Amniotic stem cell (primary cell): ENCODE data around the gene ZCCHC7.
"Not testable (repeated sequence)": the region's sequence is repeated elsewhere in the genome, so short reads cannot be mapped to it uniquely, and the experiment has no call there.

Source experiments
- DNase-seq: peaks from one replicate; lab custom pipeline; 2025; lab: John Stamatoyannopoulos, UW

The ZCCHC7 gene

DNA sequence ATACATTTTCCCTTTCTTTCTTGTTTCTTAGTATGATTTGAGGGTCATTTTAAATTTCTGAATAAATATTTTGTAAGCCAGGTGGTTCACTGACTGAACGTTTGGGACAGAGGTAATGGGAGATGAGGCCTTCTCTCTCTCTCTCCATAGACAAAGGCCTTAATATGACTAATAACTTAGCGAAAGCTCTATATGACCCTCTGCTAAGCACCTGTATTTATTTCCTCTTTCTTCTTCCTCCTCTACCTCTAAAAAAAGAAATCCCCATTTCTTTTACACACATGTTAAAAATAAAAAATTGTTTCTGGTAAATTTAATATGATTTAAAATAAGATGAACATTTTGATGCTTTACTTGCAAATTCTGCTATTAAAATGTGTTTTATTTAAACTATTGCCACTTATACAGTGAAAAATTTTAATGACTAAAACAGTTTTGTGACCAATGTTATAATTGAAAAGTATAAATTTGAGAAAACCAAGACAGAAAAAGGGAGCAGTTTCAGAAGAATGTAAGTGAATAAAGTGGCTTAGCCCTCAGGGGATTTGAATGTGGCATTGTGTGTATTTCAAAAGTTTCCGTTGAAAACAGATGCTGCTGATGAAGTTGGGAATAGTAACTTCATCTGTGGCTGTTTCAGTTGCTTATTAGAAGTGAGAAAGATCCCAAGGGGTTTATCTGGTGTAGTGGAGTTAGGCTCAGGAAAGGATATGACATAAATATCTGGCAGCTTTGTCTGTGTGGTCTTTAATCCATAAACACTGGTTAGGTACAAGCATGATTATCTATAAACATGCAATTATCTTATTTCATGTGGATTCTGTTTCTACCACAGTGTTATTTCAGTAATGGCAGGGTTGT, 173.5 kb downstream of the ZCCHC7 start:
- no peak for DNase-seq

- DNase-seq = no peak
Observed at GRCh38 chr9:37295178-37295577, 174.8 kb downstream of the ZCCHC7 start.

- no peak for DNase-seq
Observed at GRCh38 chr9:37295796-37296195, 175.4 kb downstream of the ZCCHC7 start.

DNA sequence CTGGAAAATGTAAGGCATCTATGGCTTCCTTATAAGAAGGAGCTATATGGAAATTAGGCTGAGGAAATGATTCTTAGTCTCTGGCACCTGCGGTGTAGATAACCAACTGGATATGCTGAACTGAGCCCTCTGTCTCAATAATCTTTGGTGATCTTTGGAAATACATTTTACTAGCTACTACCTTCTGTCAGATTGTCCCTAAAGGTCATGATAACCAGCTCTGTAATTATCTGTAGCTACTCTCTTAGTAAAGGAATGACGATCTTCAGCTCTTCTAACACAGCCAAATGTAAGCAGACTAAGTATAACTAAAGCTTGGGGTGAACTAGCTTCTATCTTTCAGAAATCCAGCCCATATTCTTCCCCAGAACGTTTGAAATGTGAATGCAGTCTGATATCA, 177.2 kb downstream of the ZCCHC7 start:
- DNase-seq = no peak

DNA sequence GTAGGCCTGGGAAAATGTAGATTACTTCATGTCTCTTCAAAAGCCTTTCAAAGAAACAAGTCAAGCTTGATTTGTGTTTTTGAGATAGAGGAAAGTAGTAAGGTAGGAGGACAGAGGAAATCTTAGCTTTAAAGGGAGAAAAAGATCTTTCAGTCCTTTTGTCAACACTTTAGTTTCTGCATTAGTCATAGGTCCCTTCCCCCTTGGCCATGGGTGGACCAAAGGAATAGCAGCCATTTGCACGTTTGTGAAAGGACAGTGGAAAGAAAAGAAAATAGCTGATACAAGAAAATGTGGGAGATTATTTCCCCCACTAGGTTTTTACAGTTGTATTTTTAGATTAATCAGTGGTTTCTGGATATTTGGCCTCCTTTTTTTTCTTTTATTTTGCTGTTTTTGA, 180.2 kb downstream of the ZCCHC7 start:
- no peak for DNase-seq

DNA sequence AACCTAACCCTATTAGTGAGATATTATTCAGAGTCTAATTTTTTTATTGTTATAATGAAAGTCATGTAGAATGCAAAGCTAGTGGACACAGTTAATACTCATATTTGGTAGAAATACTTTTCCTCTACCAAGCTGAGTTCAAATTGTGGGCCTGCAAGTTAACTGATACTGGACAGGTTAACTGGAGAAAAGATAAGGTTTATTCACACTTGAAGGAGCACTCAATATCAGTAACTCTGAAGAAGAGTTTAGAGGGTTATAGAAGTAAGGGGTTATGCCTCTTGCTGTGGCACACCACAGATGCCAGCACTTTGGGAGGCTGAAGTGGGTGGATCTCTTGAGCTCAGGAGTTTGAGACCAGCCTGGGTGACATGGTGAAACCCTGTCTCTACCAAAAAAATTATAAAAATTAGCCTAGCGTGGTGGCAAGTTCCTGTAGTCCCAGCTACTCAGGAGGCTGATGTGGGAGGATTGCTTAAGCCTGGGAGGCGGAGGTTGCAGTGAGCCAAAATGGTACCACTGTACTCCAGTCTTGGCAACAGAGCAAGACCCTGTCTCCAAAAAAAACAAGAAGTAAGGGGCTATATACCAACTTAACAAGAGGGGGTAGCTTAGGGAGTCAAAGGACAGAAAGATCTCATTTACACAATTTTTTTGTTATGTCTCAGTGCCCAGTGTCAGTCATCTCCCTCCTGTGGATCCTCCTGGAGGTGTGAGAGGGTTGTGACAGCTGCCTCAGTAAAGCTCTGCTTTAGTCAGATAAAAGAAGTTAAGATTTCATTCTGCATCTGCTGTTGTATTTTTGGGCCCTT, 180.9 kb downstream of the ZCCHC7 start:
- no peak for DNase-seq

DNA sequence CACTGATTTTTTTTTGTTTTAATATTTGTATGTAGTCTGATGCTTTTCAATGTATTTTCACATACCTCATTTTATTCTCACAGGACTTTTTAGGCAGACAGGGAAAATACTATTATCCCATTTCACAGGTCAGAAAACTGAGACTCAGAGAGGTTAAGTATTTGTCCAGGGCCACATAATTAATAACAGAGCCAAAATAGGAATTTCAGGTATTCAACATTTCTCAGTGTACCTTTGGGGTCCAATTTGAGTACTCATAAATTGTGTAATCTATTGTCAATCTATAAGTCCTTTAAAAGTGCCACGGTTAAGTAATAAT, 181.4 kb downstream of the ZCCHC7 start:
- DNase-seq = no peak

DNA sequence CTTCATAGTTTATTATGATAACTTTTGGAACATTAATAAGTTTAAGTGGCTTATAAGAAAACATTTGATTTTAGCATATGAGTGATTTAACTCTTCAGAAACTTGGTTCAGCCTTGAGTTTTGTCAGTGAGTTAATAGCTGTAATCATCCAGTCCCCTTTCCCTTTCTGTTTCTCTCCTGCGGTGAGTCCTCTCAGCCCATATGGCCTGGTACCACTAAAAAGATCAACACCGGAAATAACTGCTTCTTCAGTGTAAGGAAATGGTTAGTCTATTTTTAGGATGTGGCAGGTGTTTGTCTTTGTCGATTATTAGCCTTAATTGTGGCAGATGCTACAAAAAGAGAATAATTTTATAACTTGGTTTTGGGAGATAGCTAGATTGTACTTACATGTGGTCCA, 181.9 kb downstream of the ZCCHC7 start:
- no peak for DNase-seq

DNA sequence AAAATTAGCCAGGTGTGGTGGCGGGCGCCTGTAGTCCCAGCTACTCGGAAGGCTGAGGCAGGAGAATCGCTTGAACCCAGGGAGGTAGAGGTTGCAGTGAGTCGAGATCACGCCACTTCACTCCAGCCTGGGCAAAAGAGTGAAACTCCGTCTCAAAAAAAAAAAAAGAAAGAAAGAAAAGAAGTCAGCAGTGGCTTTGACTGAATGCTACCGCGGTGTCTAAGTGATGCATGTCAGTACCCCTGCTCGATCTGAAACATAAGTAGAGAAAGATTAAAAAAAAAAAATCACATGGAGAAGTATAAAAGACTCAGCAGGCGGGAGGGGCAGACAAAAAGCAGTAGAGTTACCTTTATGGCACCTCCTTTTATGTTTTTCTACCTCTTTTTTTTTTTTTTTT, 182.9 kb downstream of the ZCCHC7 start:
- DNase-seq = not testable (repeated sequence)

DNA sequence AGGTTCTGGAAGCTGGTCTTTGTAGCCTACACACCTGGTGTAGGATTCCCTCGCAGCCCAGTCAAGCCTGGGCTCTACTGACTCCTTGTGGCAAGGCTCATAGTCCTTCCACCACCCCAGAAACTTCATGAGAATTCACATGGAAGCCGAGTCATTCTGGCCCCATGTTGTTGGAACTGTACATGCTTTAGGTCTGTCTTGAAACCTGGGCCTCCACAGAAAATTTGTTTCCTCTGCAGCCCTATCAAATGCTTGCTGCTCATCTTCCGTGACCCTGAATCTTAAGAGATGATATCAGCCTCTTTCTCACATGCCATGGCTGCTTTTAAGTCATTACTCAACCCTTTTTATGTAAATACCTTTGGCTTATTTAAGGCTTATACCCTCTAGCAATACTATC, 188.8 kb downstream of the ZCCHC7 start:
- DNase-seq = no peak

DNA sequence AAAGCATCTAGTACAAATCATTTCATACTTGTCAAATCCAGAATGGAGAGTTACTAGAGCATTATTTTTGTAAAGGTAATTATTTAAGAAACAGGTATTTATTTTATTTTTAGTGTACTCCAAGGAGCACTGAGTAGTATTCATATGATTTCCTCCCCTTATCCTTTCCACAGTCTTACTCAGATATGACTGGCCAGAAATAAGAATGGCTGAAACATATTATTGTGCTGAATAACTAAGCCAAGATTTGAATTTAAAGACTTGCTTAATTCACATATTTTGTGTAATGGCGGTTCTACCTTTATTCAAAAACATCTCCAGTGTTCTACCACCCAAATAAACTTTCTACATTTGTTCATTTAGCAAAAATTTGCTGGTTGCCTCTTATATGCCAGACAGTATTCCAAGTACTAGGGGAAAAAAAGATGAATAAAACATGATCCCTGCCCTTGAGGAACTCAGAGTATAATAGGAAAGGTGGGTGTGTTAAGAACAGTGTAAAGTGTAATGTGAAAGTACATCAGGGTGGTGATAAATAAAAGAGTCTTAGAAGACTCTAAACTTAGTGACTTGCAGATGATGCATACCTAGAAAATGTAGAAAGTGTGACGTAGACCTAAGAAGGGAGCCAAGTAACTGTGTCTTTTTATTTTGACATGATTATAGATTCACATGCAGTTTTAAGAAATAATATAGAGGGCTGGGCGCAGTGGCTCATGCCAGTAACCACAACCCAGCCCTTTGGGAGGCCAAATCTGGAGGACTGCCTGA, 191.7 kb downstream of the ZCCHC7 start:
- peak; percentile 24 for DNase-seq

DNA sequence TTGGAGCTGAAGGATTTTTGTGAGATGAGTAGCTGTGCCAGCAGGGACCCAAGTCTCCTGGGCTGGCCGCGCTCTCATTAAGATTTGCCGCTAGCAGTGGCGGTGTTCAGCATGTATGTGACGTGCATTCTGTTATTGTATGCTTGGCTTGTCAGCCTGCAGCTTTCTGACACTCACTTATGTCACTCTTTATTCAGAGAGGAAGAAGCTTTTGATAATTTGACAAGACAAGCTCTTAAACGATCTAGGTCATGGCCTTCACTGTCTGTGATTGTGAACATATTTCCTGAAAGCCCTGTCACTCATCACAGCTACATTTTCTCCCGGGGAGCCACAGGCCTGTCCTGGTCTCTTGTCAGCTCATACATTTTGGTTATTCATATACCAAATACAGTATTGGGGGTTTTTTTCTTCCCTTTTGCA, 203.9 kb downstream of the ZCCHC7 start:
- no peak for DNase-seq

- DNase-seq = no peak
Observed at GRCh38 chr9:37324691-37325490, 204.5 kb downstream of the ZCCHC7 start.

GRCh38 chr9:37325778-37326177, 205.4 kb downstream of the ZCCHC7 start:
- DNase-seq = no peak

DNA sequence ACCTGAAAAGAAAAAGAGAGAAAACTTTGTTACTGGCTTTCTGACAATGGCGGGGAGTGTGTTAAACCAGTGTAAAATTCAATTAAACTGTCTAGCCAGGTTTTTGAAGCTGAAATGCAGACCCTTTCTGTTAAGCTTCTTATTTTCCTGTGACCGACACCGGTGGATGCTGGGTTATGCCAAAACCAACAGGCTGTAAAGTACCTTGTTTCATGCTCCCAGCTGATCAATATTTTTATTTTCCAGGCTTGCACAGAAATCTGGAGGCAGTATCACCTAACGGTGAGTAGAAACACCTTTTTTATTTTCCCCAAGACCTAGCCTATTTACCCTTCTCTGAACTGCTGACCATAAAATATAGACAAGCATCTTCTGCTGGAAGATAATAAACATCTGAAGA, 207.2 kb downstream of the ZCCHC7 start:
- DNase-seq = no peak

DNA sequence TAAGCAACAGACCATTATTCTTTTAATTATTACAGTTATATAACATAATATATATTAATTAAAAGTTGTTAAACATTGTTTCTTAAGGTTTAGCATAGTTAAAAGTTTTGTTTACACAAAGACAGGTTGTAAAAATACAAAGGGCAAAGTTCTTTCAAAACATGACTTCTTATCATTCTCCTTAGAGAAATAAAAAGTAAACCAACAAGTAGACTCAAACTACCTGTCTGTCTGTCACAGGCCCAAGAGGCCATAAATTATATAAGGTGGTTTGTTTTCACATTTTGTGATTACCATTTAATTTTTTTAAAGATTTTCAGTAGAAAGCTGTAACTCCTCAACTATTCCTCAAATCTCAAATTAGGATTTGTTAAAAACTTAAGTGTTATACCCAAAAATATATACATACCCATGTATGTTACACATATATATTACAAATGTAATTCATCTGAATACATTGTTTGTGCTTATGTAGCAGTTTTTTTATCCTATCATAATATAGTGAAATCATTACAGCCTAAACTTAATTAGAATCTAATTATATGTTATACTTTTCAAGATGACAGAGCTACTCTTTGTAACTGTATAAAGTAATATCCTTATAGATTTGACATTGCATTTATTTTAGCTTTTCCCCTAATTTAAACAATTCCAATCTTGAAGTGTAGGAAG, 208.3 kb downstream of the ZCCHC7 start:
- DNase-seq = no peak

DNA sequence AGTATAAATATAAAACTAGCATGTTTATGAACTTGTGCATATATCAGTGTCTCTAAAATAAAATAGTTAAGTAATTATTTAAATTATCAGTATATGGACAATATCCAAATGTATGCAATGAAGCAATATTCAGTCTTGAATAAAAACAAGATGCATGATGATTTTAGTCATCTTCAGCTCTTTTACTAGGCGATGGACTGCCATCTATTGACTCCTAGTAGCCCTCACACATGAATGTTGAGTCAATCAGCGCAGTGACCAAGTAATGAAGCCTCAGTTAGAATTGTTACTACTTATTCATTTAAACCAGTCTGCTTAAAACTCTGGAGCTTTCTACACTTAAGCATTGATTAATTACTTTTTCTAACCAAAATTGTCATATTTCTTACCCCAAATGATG, 209.2 kb downstream of the ZCCHC7 start:
- no peak for DNase-seq

DNA sequence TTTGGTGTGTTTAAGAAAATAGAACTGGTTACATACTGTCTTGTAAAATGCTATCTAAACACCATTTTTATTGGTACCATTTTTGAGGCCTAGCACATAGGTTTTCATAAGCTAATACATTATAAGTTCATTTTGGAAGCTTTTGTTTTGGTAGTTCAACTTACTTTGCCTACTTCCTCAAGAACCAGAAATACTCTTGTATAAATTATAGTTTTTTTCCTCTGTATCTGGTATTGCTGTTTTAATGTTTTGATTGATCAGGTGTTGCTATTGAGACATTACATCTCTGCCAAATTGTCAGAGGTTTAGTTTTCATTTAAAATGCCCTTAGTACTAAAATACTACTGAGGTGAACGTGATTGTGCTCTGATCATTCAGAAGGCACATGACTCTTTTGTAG, 211.5 kb downstream of the ZCCHC7 start:
- DNase-seq = no peak

DNA sequence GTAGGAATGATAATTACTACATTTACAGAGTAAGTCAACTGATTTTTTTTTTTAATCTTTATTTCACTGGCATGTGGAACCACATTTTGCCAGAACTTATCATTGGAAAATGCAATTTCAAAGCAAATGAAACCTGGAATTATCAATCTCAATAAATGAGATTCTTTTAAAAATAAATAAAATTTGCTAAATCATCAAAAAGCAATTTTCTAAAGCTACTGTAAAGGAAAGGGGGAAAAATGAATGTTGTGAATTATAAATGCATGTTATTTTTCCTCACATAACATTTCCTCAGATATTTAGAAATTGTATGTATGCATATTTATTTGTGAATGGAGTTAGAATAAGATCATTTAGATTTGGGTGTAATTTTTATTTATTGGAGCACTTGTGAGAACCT, 212.2 kb downstream of the ZCCHC7 start:
- DNase-seq = no peak

DNA sequence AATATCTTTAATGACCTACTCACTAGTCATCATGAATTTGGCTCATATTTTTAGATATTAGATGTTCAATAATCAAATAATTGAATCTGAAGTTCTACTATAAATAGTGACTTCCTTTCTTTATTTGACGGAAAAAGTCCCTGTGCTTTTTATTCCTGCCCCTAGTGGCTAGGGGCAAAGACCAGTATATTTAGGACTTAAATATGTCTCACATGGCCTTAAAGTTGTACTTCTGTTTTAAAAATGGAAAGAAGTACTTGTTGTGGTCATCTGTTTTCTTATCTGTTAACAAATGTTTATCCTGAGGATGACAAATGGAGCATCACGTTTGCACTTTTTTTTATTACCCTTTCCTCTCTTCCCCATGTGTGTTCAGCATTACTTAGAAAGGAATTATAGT, 212.9 kb downstream of the ZCCHC7 start:
- DNase-seq = no peak

DNA sequence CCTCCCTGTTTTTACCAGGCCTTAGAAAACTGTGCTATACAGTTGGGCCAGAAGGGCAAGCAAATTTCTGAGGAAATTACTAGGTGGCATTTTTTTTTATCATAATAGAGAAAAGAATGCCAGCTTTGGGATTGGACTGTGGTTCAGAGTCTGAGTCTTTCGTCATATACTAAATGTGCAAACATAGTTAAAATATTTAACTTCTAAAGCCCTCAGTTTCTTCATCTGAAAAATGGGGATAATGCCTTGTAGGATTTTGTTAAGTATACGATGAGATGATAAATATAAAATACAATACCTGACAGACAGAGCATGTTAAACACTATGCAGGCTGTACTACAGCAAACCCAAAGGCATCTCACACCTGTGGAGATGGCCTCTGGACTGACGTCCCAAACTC, 214.9 kb downstream of the ZCCHC7 start:
- DNase-seq = no peak
